Stimulated activated naive CD8-positive, alpha-beta T cell treated with anti-CD3 and anti-CD28 coated beads, Interleukin-15, amount 100 ng/mL, for 72 hours (primary cell): ENCODE results near the gene STXBP5.

ENCODE experiments used
- ATAC-seq: fragments of 150-1000 bp; cut with Tn5 transposase; 2 replicates; pipeline ENCODE4 v1.10.0; 2021; ENCODE audit warnings: mild to moderate bottlenecking, moderate library complexity
- DNase-seq, 2 donors: peaks; one replicate each; pipeline ENCODE4 v3.0.0; 2021 to 2022
- H3K27ac Mint-ChIP-seq, 2 donors: one replicate each; pipeline ENCODE4 v1.8.0; 2022; ENCODE audit warnings: mild to moderate bottlenecking in 2 of 2, mixed read lengths in 2 of 2, moderate library complexity in 2 of 2
- H3K27me3 Mint-ChIP-seq: one replicate; pipeline ENCODE4 v1.8.0; 2022; ENCODE audit warnings: mixed read lengths
- H3K4me1 Mint-ChIP-seq: one replicate; pipeline ENCODE4 v1.8.0; 2022; ENCODE audit warnings: mild to moderate bottlenecking, mixed read lengths
- H3K4me3 Mint-ChIP-seq, 2 donors: one replicate each; pipeline ENCODE4 v1.8.0; 2022; ENCODE audit warnings: mild to moderate bottlenecking in 2 of 2, mixed read lengths in 2 of 2, moderate library complexity in 1 of 2
- H3K9me3 Mint-ChIP-seq, 2 donors: one replicate each; pipeline ENCODE4 v1.8.0; 2022; ENCODE audit warnings: mixed read lengths in 2 of 2

The STXBP5 gene

DNA sequence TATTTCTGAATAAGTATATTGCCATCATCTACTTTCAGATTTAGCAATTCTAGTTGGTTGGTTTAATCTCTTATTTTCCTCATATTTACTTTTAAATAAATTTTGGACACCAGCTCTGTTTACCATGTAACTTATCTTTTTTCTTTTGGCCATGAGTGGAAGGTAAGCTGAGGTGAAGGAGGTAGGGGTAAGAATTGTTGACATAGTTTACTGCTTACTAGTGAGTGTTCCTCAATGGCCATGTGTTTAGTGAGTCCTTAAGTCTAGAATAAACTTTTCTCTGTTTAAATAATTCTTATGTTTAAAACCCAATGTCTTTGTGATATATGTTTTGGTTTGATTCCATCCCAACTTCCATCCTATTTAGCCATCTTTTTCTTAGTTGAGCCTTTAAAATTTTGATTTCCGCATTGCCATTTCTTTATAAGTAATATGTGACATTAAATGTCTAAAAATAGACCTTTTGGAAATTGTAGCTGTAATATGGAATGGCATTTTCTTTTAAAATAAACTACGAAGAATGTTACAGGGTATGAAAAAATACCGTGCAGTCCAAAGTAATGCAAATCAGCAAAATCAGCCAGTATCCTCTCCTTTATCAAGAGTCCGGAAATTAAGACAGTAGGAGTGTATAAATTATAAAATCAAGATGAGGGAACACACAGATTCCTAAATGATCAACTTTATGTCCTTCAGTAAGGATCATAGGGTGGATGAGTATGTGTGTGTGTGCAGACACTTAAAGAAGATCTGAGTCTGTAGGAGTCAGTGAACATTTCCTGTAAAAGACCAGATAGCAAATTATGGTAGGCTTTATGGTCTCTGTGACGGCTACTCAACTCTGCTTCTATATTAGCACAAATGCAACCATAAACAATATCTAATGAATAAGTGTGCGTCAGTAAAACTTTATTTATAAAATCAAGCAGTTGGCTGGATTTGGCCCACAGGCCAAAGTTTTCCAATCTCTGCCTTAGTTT is 10.3 kb downstream of the STXBP5 start:
- Mint-ChIP-seq H3K4me1 (peaks cover 13% of the 10 kb centered on the region), H3K27me3 (no peaks in the 10 kb centered on the region), H3K27ac (no peak overlapping the region), H3K4me3 (no peak overlapping the region), H3K9me3 (no peaks in the 10 kb centered on the region)
- no peak for ATAC-seq
- DNase-seq, result no peak

DNA sequence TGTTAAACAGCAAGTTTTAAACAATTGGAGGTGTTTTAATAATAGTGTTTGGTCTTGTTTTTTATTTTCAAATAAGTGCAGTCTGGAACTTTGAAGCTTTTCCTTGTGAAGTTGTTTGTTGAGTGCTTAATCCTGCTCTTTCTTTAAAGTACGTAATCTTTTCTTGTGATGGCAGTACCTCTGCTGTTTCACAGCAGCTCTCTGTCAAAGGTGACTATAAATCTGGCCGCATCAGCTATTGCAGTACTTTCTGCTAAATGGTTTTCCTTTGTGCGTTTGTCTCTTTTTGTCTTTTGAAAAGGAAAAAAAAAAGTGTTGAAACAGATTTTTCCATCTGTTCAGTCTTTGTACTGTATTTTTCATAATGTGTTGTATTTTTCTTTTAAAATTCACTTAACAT is 12.7 kb downstream of the STXBP5 start:
- no peak for ATAC-seq
- peaks cover 24% of the 10 kb centered on the region for H3K4me1 Mint-ChIP-seq
- no peak overlapping the region for H3K27ac Mint-ChIP-seq

DNA sequence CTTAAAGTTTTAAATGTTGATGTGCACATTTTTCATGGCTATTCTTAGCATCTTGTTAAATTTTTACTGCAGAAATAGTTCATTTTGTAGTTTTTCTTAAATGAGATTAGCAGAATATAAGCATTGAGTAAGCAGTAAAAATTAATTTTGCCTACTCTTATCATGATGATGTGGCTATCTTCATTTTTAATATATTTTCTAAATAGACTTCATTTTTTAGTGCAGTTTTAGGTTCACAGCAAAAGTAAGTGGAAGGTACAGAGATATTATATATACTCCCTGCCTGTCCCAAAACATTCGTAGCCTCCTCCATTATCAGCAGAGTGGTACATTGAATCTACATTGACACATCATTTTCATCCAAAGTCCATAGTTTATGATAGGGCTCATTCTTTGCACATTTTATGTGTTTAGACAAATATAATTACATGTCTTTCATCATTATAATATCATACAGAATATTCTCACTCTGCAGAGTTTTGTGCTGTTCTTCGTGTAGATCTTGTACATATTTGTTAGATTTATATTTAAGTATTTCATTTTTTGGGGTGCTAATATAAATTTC is 13.7 kb downstream of the STXBP5 start:
- no peaks in the 10 kb centered on the region for H3K27me3 Mint-ChIP-seq
- H3K27ac Mint-ChIP-seq, result no peak overlapping the region
- no peak overlapping the region for H3K4me3 Mint-ChIP-seq
- no peak for ATAC-seq
- H3K4me1 Mint-ChIP-seq, result peaks cover 33% of the 10 kb centered on the region
- no peaks in the 10 kb centered on the region for H3K9me3 Mint-ChIP-seq
- no peak for DNase-seq

More for the DNA sequence above, 12.7 kb downstream of the STXBP5 start:
- Mint-ChIP-seq H3K4me3 (no peak overlapping the region), H3K9me3 (no peaks in the 10 kb centered on the region), H3K27me3 (no peaks in the 10 kb centered on the region)
- DNase-seq, result no peak

DNA sequence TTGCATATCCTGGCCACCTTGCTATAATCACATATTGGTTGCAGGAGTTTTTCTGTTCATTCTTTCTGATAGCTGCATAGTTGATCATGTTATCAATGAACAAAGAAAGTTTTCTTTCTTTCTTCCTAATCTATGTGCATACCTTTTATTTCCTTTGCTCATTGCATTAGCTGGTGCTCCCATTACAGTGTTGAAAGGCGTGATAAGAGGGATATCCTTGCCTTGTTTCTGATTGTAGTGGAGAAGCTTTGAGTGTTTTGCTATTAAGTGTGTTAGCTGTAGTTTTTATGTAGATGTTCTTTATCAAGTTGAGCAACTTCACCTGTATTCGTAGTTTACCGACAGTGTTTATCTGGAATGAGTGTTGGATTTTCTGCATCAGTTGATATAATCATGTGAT is 14.6 kb downstream of the STXBP5 start:
- H3K27ac Mint-ChIP-seq, result no peak overlapping the region
- no peaks in the 10 kb centered on the region for H3K27me3 Mint-ChIP-seq
- peaks cover 41% of the 10 kb centered on the region for H3K4me1 Mint-ChIP-seq

DNA sequence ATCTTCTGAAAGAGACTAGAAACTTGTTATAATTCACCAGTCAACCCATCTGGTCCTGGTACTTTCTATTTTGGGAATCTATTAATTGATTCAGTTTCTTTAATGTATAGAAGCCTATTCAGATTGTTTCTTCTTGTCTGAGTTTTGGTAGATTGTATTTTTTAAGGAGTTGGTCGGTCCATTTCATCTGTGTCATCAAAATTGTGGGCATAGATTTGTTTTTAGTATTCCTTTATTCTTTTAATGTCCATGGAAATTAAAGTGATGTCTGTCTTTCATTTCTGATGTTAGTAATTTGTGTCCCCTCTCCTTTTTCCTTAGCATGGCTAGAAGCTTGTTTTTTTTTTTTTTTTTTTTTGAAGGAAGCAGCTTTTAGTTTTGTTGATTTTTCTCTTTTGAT is 15.2 kb downstream of the STXBP5 start:
- H3K27ac Mint-ChIP-seq, result no peak overlapping the region

More for the DNA sequence above, 14.6 kb downstream of the STXBP5 start:
- H3K4me3 Mint-ChIP-seq, result no peak overlapping the region
- no peaks in the 10 kb centered on the region for H3K9me3 Mint-ChIP-seq
- DNase-seq (no peak), ATAC-seq (no peak)

DNA sequence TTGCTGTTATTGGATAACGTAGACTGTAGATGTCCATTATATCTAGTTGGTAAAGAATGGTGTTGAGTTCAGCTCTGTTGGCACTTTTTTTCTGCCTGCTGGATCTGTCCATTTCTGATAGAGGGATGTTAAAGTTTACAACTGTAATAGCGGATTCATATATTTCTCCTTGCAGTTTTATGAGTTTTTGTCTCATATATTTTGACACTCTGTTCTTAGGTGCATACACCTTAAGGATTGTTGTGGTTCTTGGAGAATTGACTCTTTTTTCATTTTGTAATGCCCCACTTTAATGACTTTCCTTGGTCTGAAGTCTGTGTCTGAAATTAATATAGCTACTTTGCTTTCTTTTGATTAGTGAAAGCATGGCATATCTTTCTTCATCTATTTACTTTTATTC is 16.1 kb downstream of the STXBP5 start:
- peaks cover 44% of the 10 kb centered on the region for H3K4me1 Mint-ChIP-seq
- H3K9me3 Mint-ChIP-seq, result no peaks in the 10 kb centered on the region
- H3K27me3 Mint-ChIP-seq, result no peaks in the 10 kb centered on the region
- no peak overlapping the region for H3K4me3 Mint-ChIP-seq
- no peak overlapping the region for H3K27ac Mint-ChIP-seq
- ATAC-seq (no peak), DNase-seq (no peak)

More for the DNA sequence above, 15.2 kb downstream of the STXBP5 start:
- DNase-seq (no peak), ATAC-seq (no peak)
- peaks cover 44% of the 10 kb centered on the region for H3K4me1 Mint-ChIP-seq
- H3K4me3 Mint-ChIP-seq, result no peak overlapping the region
- no peaks in the 10 kb centered on the region for H3K9me3 Mint-ChIP-seq
- no peaks in the 10 kb centered on the region for H3K27me3 Mint-ChIP-seq

DNA sequence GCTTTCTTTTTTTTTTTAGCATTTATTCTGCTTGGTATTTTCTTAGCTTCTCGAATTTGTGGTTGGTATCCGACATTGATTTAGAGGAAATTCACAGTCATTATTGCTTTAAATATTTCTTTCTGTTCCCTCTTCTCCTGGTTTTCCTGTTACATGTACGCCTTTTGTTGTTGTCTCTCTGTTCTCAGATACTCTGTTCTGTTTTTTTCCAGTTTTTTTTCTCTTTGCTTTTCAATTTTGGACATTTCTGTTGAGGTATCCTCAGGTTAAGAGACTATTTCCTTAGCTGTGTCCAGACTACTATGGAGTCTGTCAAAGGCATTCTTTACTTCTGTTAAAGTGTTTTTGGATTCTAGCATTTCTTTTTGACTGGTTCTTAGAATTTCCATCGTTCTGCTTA is 17.5 kb downstream of the STXBP5 start:
- ATAC-seq, result no peak
- H3K4me1 Mint-ChIP-seq, result peaks cover 46% of the 10 kb centered on the region
- no peak overlapping the region for H3K27ac Mint-ChIP-seq
- H3K4me3 Mint-ChIP-seq, result no peak overlapping the region
- no peaks in the 10 kb centered on the region for H3K9me3 Mint-ChIP-seq
- no peak for DNase-seq
- H3K27me3 Mint-ChIP-seq, result no peaks in the 10 kb centered on the region

DNA sequence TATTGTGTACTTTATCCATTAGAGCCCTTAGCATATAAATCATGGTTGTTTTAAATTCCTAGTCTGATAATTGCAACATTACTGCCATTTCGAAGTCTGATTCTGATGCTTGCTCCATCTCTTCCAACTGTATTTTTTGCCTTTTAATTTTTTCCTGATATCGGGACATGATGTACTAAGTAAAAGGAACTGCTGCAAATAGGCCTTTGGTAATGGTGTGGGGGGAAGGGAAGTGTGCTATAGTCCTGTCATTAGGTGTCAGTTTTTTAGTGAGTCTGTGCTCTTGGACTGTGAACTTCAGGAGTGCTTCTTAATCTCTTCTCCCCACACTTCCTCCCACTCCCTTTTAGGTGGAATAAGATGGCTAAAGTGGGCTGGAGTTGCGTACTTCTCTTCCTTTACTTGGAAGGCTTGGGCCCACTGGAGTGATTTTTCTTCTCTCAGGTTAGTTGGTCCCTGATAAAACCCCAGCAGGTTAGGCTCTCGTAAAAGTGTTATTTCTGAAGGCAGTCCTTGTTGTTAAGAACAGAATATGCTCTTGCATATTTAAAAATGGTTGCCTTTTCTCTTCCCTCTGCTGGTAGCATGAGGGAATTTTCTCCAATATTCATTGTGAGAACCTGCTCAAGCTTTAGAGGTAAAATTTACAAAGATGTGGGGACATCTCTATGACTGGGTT is 18.1 kb downstream of the STXBP5 start:
- H3K4me3 Mint-ChIP-seq, result no peak overlapping the region
- no peaks in the 10 kb centered on the region for H3K9me3 Mint-ChIP-seq
- H3K27me3 Mint-ChIP-seq, result no peaks in the 10 kb centered on the region
- H3K27ac Mint-ChIP-seq, result no peak overlapping the region
- ATAC-seq, result no peak
- no peak for DNase-seq
- peaks cover 51% of the 10 kb centered on the region for H3K4me1 Mint-ChIP-seq

DNA sequence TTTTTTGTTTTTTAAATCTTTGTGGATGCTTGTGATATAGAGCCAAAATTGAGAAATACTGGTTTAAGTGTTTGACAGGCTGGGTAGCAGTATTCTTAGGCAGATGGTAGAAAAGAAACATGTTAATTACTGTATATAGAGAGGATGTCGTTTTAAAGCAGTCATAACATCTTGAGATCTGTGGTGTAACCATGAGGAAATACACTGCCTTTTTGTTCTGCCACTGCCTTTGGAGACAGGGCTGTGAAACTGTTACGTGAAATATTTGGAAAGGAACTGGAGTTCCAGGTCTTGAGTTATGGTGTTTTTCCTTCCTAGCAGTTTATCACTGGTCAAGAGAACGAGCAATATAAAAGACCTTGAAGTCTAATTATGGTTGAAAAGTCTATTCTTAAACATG is 19.5 kb downstream of the STXBP5 start:
- no peak for DNase-seq
- no peaks in the 10 kb centered on the region for H3K27me3 Mint-ChIP-seq
- no peak overlapping the region for H3K4me3 Mint-ChIP-seq
- ATAC-seq, result no peak
- no peaks in the 10 kb centered on the region for H3K9me3 Mint-ChIP-seq
- no peak overlapping the region for H3K27ac Mint-ChIP-seq
- H3K4me1 Mint-ChIP-seq, result peaks cover 64% of the 10 kb centered on the region

DNA sequence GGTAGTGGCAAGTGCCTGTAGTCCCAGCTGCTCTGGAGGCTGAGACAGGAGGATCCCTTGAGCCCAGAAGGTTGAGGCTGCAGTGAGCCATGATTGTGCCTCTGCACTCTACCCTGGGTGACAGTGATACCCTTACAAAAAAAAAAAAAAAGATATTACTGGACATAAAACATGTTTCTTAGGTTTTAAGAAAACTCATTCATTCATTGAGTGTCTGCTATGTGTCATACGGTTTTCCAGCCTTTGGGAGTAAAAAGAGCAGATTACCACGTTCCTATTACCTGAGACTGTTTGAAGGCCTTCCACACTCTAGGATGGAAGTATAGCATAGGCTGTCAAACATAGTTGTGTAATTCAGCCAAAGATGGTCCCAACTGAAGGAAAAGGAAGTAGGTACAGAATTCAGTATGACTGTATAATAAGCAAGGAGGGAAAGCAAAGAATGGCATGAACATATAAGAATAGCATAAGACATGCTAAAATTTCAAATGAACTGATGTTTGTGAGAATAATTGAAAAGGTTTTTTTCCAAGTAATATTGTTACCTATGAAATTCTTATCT is 22.0 kb downstream of the STXBP5 start:
- Mint-ChIP-seq H3K27ac (no peak overlapping the region), H3K4me1 (peaks cover 46% of the 10 kb centered on the region)
- no peak for ATAC-seq

DNA sequence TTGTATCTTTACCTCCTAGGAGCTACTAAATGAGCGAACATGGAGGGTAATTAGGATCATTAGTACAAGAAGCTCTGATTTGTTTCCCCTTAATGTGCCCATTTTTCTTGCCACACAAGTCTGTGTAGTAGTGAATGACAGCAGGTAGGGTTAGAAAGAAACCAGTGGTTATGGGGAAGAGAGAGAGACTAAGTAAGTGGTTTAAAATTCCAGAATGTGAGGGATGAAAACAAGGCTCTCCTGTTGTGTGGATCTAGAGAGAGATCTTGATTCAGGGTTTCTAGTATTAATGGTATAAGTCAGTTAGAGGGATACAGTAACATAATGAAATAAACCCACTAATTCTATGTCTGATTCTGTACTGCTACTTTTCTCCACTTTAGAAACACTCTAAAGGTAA is 22.7 kb downstream of the STXBP5 start:
- H3K4me1 Mint-ChIP-seq, result peaks cover 41% of the 10 kb centered on the region

More for the DNA sequence above, 22.0 kb downstream of the STXBP5 start:
- H3K4me3 Mint-ChIP-seq, result no peak overlapping the region
- no peaks in the 10 kb centered on the region for H3K9me3 Mint-ChIP-seq
- no peak for DNase-seq
- no peaks in the 10 kb centered on the region for H3K27me3 Mint-ChIP-seq

DNA sequence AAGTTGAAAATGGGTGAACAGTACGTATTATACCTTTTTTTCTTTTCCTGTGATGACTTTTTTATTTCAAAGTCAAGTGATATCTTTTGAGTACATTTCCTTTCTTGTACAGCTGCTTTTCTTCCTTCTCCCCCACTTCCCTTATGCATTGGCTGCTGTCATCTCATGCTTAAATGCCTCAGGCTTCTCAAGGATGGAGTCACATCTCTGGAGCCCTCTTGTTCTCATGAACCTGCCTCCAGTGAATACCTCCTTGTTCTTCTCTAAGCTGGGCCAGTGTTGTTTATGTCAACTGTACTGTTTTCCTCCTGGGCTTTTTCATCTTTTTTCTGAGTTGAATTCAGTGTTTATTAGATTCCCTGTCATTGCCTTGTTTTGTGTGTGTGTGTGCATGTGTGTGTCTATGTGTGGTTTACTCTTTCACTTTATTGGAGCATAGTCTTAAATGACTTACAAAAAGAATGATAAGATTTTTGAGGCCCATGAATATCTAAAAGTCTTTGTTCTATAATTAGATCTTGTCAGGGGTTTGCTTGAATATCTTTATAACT is 23.6 kb downstream of the STXBP5 start:
- DNase-seq, result no peak
- Mint-ChIP-seq H3K27ac (peak overlapping the region in 1 of 2 donors; percentile 38), H3K27me3 (no peaks in the 10 kb centered on the region), H3K4me1 (peaks cover 32% of the 10 kb centered on the region), H3K9me3 (no peaks in the 10 kb centered on the region), H3K4me3 (no peak overlapping the region)
- no peak for ATAC-seq

More for the DNA sequence above, 22.7 kb downstream of the STXBP5 start:
- Mint-ChIP-seq H3K27ac (no peak overlapping the region), H3K27me3 (no peaks in the 10 kb centered on the region), H3K9me3 (no peaks in the 10 kb centered on the region), H3K4me3 (no peak overlapping the region)
- ATAC-seq, result no peak
- DNase-seq, result no peak

DNA sequence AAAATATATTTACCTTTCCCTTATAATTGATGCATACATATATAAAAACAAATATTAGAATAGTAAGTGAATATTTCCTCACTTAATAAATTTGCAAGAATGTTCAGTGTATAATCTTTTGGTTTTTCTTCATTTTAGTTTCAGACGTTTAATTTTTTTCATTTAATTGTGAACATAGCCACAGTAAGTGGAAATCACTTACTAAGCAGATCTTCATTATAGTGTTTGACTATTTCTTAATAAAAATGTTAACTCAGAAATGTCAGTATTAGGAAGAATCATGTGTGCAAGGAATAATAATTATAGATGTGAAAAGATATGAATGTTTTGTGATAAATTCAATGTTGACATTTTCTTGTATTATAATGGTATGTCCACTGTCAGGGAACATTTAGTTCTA is 27.4 kb downstream of the STXBP5 start:
- Mint-ChIP-seq H3K9me3 (no peaks in the 10 kb centered on the region), H3K4me1 (peaks cover 19% of the 10 kb centered on the region), H3K27ac (no peak overlapping the region), H3K27me3 (no peaks in the 10 kb centered on the region), H3K4me3 (no peak overlapping the region)
- ATAC-seq (no peak), DNase-seq (no peak)

DNA sequence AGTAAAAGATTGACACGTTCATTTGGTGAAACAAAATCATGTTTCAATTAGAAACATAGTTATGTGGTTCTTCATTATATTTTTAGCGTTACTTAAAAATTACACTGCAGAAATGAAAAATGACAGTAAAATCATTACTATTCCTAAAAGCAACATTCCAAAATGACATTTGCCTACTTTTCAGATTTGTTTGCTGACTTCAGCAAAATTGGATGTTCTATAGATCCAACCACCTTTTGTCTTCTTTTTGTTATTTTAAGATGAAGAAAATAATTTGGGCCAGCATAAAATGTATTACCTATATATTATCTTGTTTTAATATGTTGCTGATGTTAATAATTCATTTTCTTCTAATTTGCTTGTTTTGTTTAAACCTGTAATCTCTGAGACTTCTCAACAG is 30.5 kb downstream of the STXBP5 start:
- Mint-ChIP-seq H3K27ac (no peak overlapping the region), H3K27me3 (no peaks in the 10 kb centered on the region), H3K9me3 (no peaks in the 10 kb centered on the region), H3K4me1 (no peaks in the 10 kb centered on the region), H3K4me3 (no peak overlapping the region)
- no peak for DNase-seq
- no peak for ATAC-seq

DNA sequence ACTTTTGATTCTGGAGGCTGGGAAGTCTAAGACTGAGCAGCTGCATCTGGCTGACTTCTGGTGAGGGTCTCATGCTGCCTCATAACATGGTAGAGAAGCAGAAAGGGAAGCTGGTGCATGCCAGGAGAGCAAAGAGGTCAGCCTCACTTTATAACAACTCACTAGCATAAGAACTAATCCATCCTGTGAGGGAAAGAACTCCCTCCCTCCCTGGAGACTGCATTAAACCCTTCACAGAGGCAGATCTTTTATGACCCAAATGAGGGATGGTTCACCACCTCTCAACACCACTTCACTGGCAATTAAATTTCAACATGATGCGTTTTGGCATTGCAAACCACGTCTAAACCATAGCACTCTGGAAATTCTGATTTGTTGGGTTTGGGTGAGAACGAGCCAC is 33.9 kb downstream of the STXBP5 start:
- H3K9me3 Mint-ChIP-seq, result no peaks in the 10 kb centered on the region

More for the DNA sequence above, 33.9 kb downstream of the STXBP5 start:
- Mint-ChIP-seq H3K27me3 (no peaks in the 10 kb centered on the region), H3K27ac (no peak overlapping the region), H3K4me1 (no peaks in the 10 kb centered on the region), H3K4me3 (no peak overlapping the region)
- ATAC-seq (no peak), DNase-seq (no peak)
